ENCODE data around the gene TTPAL. TPM values are rescaled to one million over a fixed set of nuclear protein-coding genes. Genes with fewer than 3 reads are reported as not detected.

Gene TTPAL
- total and polyA plus RNA-seq, 9 of the 15 experiments (the other 6 are each of a cell fraction or from before 2014, with no cell fraction given), result 1.1 to 7.0 (median 2.6) TPM

GRCh38 chr20:44475694-44476560 lies at the start of gene TTPAL (continued):
- no peak for TF ChIP-seq ZNF609 (CRISPR knock-in tag; IDR thresholded peaks at IDR 0.05; ENCODE audit: borderline replicate concordance)
- peak; percentile 49 for TF ChIP-seq PKNOX1 (IDR thresholded peaks at IDR 0.05)
- TF ChIP-seq ZBTB7A (IDR thresholded peaks at IDR 0.05; ENCODE audit: borderline replicate concordance, control insufficient read depth, low read depth, low read length), result peak; percentile 70; the same call in 1 of the 2 replicates
- no peak for TF ChIP-seq E4F1 (CRISPR knock-in tag; IDR thresholded peaks at IDR 0.05; ENCODE audit: borderline replicate concordance)
- no peak for TF ChIP-seq YBX1 (IDR thresholded peaks at IDR 0.05)
- TF ChIP-seq ZFP91 (CRISPR knock-in tag; IDR thresholded peaks at IDR 0.05), result no peak
- TF ChIP-seq ZNF717 (CRISPR knock-in tag; IDR thresholded peaks at IDR 0.05), result no peak
- no peak for TF ChIP-seq CEBPG (CRISPR knock-in tag; IDR thresholded peaks at IDR 0.05)
- TF ChIP-seq CEBPG (tag; conservative IDR thresholded peaks at IDR 0.05 in 1 of 2, IDR thresholded peaks at IDR 0.05 in 1 of 2), result no peak
- TF ChIP-seq ZNF197 (CRISPR knock-in tag; IDR thresholded peaks at IDR 0.05; ENCODE audit: low read depth), result no peak
- TF ChIP-seq ZBTB9 (CRISPR knock-in tag; IDR thresholded peaks at IDR 0.05), result peak; percentile 81
- no peak; the same call in none of the 2 replicates for TF ChIP-seq ELF1 (tag; IDR thresholded peaks at IDR 0.05)
- peak; percentile 58; the same call in 1 of the 2 replicates for TF ChIP-seq CTBP1 (IDR thresholded peaks at IDR 0.05; ENCODE audit: borderline replicate concordance)

Data from K562 (cell line).